ENCODE results near the gene SV2A.

- TF ChIP-seq POLR2A (IDR thresholded peaks at IDR 0.05) = no peak
- TF ChIP-seq CTCF (IDR thresholded peaks at IDR 0.05) = no peak
Observed at GRCh38 chr1:149915429-149916192, 2.0 kb downstream of the SV2A start.
